Testis (tissue), 3 donors: ENCODE data around the gene HHLA2. TPM values are rescaled to one million over a fixed set of nuclear protein-coding genes. Genes with fewer than 3 reads are reported as not detected.

Experiments used
- DNase-seq: peaks from one replicate; pipeline ENCODE4 v3.0.0-alpha.2; 2019
- H3K27ac ChIP-seq, 2 donors: fragments of 200-600 bp; sonication (generic); one replicate each; pipeline ENCODE4 v1.5.1; 2019
- H3K27me3 ChIP-seq: fragments of 200-600 bp; sonication (generic); one replicate; pipeline ENCODE4 v1.5.1; 2019
- H3K36me3 ChIP-seq: fragments of 200-600 bp; sonication (generic); one replicate; pipeline ENCODE4 v1.5.1; 2017; ENCODE audit warnings: low read depth; ENCODE audit errors: missing control alignments
- H3K4me1 ChIP-seq: fragments of 200-600 bp; sonication (generic); one replicate; pipeline ENCODE4 v1.5.1; 2019
- H3K4me3 ChIP-seq, 2 donors: fragments of 200-600 bp; sonication (generic); one replicate each; pipeline ENCODE4 v1.5.1; 2017 to 2019
- H3K9me3 ChIP-seq: fragments of 200-600 bp; sonication (generic); one replicate; pipeline ENCODE4 v1.5.1; 2017
- CTCF ChIP-seq, 3 experiments: fragments of 450-650 bp in 2 of 3; fragments of 200-600 bp in 1 of 3; sonication (generic) in 1 of 3; IDR thresholded peaks; one replicate each; pipeline ENCODE4 v1.5.1; 2016 to 2019; ENCODE audit warnings: antibody characterized with exemption in 3 of 3, mild to moderate bottlenecking in 2 of 3, moderate library complexity in 1 of 3
- POLR2A ChIP-seq: fragments of 450-650 bp; IDR thresholded peaks from one replicate; pipeline ENCODE4 v1.6.1; 2017; ENCODE audit warnings: antibody characterized with exemption, mild to moderate bottlenecking, moderate library complexity
- WGBS, 2 donors: methylation state at CpG; one replicate each; pipeline ENCODE4 v1.1.5; 2018; 5-methylcytosine and 5-hydroxymethylcytosine counted together
- intact Hi-C: fragments of 100-400 bp; cut with DNase I; formaldehyde crosslinking; loops from one replicate; pipeline ENCODE4 v1.15.1; 2023; ENCODE audit warnings: low total_unique reads
- polyA plus RNA-seq: library from polyadenylated mRNA; stranded (reverse); fragments of 350-450 nt; fragmentation: Illumina TruSeq; extraction: RNeasy Lipid Tissue Mini Kit (QIAGEN cat#74804); gene quantifications from one replicate; pipeline ENCODE4 v1.2.3, GENCODE V29; 2014; ENCODE audit warnings: low read depth, low replicate concordance; ENCODE audit not compliant: insufficient read depth
- total RNA-seq, 2 donors: library from RNA; depleted of rRNA; stranded (reverse); fragments of >200 nt; gene quantifications; one replicate each; pipeline ENCODE4 v1.2.3, GENCODE V29; 2016

HHLA2 gene
- total and polyA plus RNA-seq, 3 donors from 2014 or later: 1.5 to 6.7 (median 5.2) TPM

GRCh38 chr3:108329947-108330346 lies 33.6 kb downstream of the HHLA2 start:
- DNase-seq: no peak
- Histone ChIP-seq H3K27me3 (no peaks in the 10 kb centered on the region), H3K36me3 (no peaks in the 10 kb centered on the region), H3K4me1 (no peaks in the 10 kb centered on the region), H3K27ac (no peak overlapping the region), H3K9me3 (no peaks in the 10 kb centered on the region), H3K4me3 (no peak overlapping the region)
- intact Hi-C loops: no loop called here
- TF ChIP-seq POLR2A: no peak
- TF ChIP-seq CTCF (IDR thresholded peaks at IDR 0.05): no peak

- no peak for TF ChIP-seq POLR2A
- TF ChIP-seq CTCF (IDR thresholded peaks at IDR 0.05): no peak
- no peak for DNase-seq
- Histone ChIP-seq H3K36me3 (no peaks in the 10 kb centered on the region), H3K4me3 (no peak overlapping the region), H3K9me3 (no peaks in the 10 kb centered on the region), H3K4me1 (no peaks in the 10 kb centered on the region), H3K27me3 (no peaks in the 10 kb centered on the region), H3K27ac (no peak overlapping the region)
- intact Hi-C loops: no loop called here
- WGBS, 2 donors: 89 to 96% methylated on average over 3 of the region's 3 CpGs
Observed at GRCh38 chr3:108331792-108332191, 35.4 kb downstream of the HHLA2 start.

- H3K4me1 ChIP-seq: no peaks in the 10 kb centered on the region
- H3K36me3 ChIP-seq: no peaks in the 10 kb centered on the region
- DNase-seq: no peak
- H3K4me3 ChIP-seq: no peak overlapping the region
- H3K27me3 ChIP-seq: no peaks in the 10 kb centered on the region
- WGBS, 2 donors: 95 to 100% methylated on average over 1 of the region's 1 CpG
- intact Hi-C loops: no loop called here
- no peaks in the 10 kb centered on the region for H3K9me3 ChIP-seq
- H3K27ac ChIP-seq: no peak overlapping the region
- no peak for TF ChIP-seq CTCF (IDR thresholded peaks at IDR 0.05)
- TF ChIP-seq POLR2A: no peak
Observed at GRCh38 chr3:108333961-108334360, 37.6 kb downstream of the HHLA2 start.

- H3K4me3 ChIP-seq: no peak overlapping the region
- TF ChIP-seq CTCF (IDR thresholded peaks at IDR 0.05) (no peak), POLR2A (no peak)
- no peaks in the 10 kb centered on the region for H3K4me1 ChIP-seq
- intact Hi-C loops: no loop called here
- DNase-seq: no peak
- WGBS, 2 donors: 92 to 100% methylated on average over 1 of the region's 1 CpG
- no peaks in the 10 kb centered on the region for H3K36me3 ChIP-seq
- no peaks in the 10 kb centered on the region for H3K9me3 ChIP-seq
- H3K27ac ChIP-seq: no peak overlapping the region
- H3K27me3 ChIP-seq: no peaks in the 10 kb centered on the region
Observed at GRCh38 chr3:108334701-108335100, 38.4 kb downstream of the HHLA2 start.

- DNase-seq: no peak
- TF ChIP-seq POLR2A: no peak
- TF ChIP-seq CTCF (IDR thresholded peaks at IDR 0.05): no peak
- intact Hi-C loops: no loop called here
- no peaks in the 10 kb centered on the region for H3K27me3 ChIP-seq
- H3K27ac ChIP-seq: no peak overlapping the region
- no peaks in the 10 kb centered on the region for H3K4me1 ChIP-seq
- H3K36me3 ChIP-seq: no peaks in the 10 kb centered on the region
- H3K9me3 ChIP-seq: no peaks in the 10 kb centered on the region
- H3K4me3 ChIP-seq: no peak overlapping the region
Observed at GRCh38 chr3:108338901-108339545, 42.7 kb downstream of the HHLA2 start.
